Loucy (cell line): ENCODE data around the gene ELOF1.
"Not testable (repeated sequence)": the region's sequence is repeated elsewhere in the genome, so short reads cannot be mapped to it uniquely, and the experiment has no call there.

Experiments
- EZH2phosphoT487 ChIP-seq: fragments of 200-600 bp; IDR thresholded peaks from 2 replicates; pipeline ENCODE4 v1.6.1; 2018; ENCODE audit warnings: antibody characterized with exemption, mild to moderate bottlenecking, moderate library complexity, borderline replicate concordance
- TF ChIP-seq, protein P1 (sequence below): fragments of 200-600 bp; sonication (generic); conservative IDR thresholded peaks from 2 replicates; pipeline ENCODE4 v1.5.1; 2014; ENCODE audit warnings: mild to moderate bottlenecking, antibody characterized with exemption, low read length

- TF ChIP-seq, protein P1, sequence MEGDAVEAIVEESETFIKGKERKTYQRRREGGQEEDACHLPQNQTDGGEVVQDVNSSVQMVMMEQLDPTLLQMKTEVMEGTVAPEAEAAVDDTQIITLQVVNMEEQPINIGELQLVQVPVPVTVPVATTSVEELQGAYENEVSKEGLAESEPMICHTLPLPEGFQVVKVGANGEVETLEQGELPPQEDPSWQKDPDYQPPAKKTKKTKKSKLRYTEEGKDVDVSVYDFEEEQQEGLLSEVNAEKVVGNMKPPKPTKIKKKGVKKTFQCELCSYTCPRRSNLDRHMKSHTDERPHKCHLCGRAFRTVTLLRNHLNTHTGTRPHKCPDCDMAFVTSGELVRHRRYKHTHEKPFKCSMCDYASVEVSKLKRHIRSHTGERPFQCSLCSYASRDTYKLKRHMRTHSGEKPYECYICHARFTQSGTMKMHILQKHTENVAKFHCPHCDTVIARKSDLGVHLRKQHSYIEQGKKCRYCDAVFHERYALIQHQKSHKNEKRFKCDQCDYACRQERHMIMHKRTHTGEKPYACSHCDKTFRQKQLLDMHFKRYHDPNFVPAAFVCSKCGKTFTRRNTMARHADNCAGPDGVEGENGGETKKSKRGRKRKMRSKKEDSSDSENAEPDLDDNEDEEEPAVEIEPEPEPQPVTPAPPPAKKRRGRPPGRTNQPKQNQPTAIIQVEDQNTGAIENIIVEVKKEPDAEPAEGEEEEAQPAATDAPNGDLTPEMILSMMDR: not testable (repeated sequence)
- TF ChIP-seq EZH2phosphoT487: not testable (repeated sequence)
Measured at GRCh38 chr19:11599704-11600103, 40.7 kb upstream of the ELOF1 start.
